ENCODE results near the gene REL.

- TF ChIP-seq ZNF274 (IDR thresholded peaks at IDR 0.05; ENCODE audit: low read depth, low read length) (no peak), YY1 (IDR thresholded peaks at IDR 0.05; ENCODE audit: insufficient read depth, insufficient read length) (no peak)
These were observed 24.3 kb upstream of the REL start for GRCh38 chr2:60857056-60857455.

Measured in NT2/D1 (cell line).